ENCODE data around the gene NEMF. TPM values are rescaled to one million over a fixed set of nuclear protein-coding genes. Genes with fewer than 3 reads are reported as not detected.

Gene NEMF
- total and polyA plus RNA-seq, 3 experiments from 2014 or later: 48.9 to 71.9 (median 69.2) TPM

- Histone ChIP-seq H3K4me3 (ENCODE audit: low read length) (no peak overlapping the region), H3K27me3 (ENCODE audit: insufficient read depth, low read length, poor library complexity, severe bottlenecking) (no peaks in the 10 kb centered on the region), H3K9me3 (ENCODE audit: low read length) (no peaks in the 10 kb centered on the region), H3K4me1 (ENCODE audit: insufficient read depth, low read length) (no peaks in the 10 kb centered on the region), H3K27ac (ENCODE audit: low read depth, low read length) (no peak overlapping the region), H3K36me3 (ENCODE audit: insufficient read depth, low read length) (peaks cover 4% of the 10 kb centered on the region)
- ChIA-PET CTCF (no interaction called here), POLR2A (no interaction called here)
- Mint-ChIP-seq H3K27me3 (no peaks in the 10 kb centered on the region), H3K4me1 (no peaks in the 10 kb centered on the region), H3K27ac (peak overlapping the region in 1 of 8 donors; percentile 38), H3K9me3 (no peaks in the 10 kb centered on the region), H3K36me3 (peaks cover 0 to 48% (median 14%) of the 10 kb centered on the region in 3 donors), H3K4me3 (no peak overlapping the region)
- no peak for DNase-seq
These were observed 119.7 kb downstream of the NEMF start for GRCh38 chr14:49732896-49733295.

Other genes with a start within 250 kb of the NEMF start
- 100 to 1,000 TPM; 236 to 273 TPM for gene RPL36AL, start 232.2 kb downstream of the NEMF start, total RNA-seq
- gene RPL36AL, start 232.2 kb downstream of the NEMF start, polyA plus RNA-seq: 709 TPM
- 10 to 100 TPM; 57.7 to 60.2 TPM for gene MGAT2, start 232.0 kb downstream of the NEMF start, total RNA-seq
- gene MGAT2, start 232.0 kb downstream of the NEMF start, polyA plus RNA-seq: 49.1 TPM
- gene DNAAF2, start 217.5 kb downstream of the NEMF start, total RNA-seq: 10 to 100 TPM; 17.6 to 18.2 TPM
- gene DNAAF2, start 217.5 kb downstream of the NEMF start, polyA plus RNA-seq: 21.7 TPM
- 10 to 100 TPM; 36.3 to 37.2 TPM for gene POLE2, start 164.6 kb downstream of the NEMF start, total RNA-seq
- 1.3 TPM for gene POLE2, start 164.6 kb downstream of the NEMF start, polyA plus RNA-seq
- gene KLHDC1, start 159.7 kb downstream of the NEMF start, total RNA-seq: 1 to 10 TPM; 2.0 to 2.7 TPM
- 1.6 TPM for gene KLHDC1, start 159.7 kb downstream of the NEMF start, polyA plus RNA-seq
- gene KLHDC2, start 84.6 kb downstream of the NEMF start, total RNA-seq: 10 to 100 TPM; 28.9 to 29.0 TPM
- gene KLHDC2, start 84.6 kb downstream of the NEMF start, polyA plus RNA-seq: 78.7 TPM
- gene ARF6, start 40.3 kb upstream of the NEMF start, total RNA-seq: 100 to 1,000 TPM; 168 TPM
- 174 TPM for gene ARF6, start 40.3 kb upstream of the NEMF start, polyA plus RNA-seq